AG09309 (cell line): ENCODE measurements around the gene GSC.

ENCODE experiments used
- DNase-seq: peaks from one replicate; pipeline ENCODE4 v3.0.0-alpha.2; 2010; ENCODE audit warnings: low read depth
- H3K4me3 ChIP-seq: 2 replicates; pipeline ENCODE4 v1.5.1; 2011; ENCODE audit warnings: mild to moderate bottlenecking, low read depth, low read length, moderate library complexity; ENCODE audit not compliant: control insufficient read depth
- CTCF ChIP-seq: IDR thresholded peaks from 2 replicates; pipeline ENCODE4 v1.5.1; 2011; ENCODE audit warnings: mild to moderate bottlenecking, low read depth, low read length, inconsistent platforms; ENCODE audit not compliant: insufficient read depth, control insufficient read depth; ENCODE audit errors: missing control alignments

GSC gene

GRCh38 chr14:94767321-94767878, 2.5 kb downstream of the GSC start:
- no peak overlapping the region for H3K4me3 ChIP-seq
- TF ChIP-seq CTCF, result no peak
- DNase-seq, result no peak

- no peak for TF ChIP-seq CTCF
- DNase-seq, result no peak
- no peak overlapping the region for H3K4me3 ChIP-seq
Observed at GRCh38 chr14:94764573-94764972, 5.3 kb downstream of the GSC start.

GRCh38 chr14:94762431-94762830, 7.5 kb downstream of the GSC start:
- no peak for DNase-seq

DNA sequence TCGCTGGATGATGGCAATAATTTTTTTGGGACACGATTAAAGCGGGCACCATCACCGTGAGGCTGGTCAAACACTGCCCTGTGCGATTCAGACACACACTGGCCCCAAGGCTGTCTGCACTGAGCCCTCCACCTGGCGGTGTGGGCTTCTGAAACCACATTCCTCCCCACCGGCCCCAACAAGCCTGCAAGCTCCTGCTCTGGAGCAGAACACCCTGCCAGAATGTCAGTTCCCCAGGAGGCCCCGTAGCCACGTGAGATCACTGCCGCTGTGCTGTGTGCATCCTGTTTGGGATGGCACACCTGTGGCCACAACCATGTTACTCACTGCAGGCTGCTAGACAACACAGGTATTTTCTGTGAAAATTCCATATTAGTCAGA, 7.9 kb downstream of the GSC start:
- no peak for TF ChIP-seq CTCF
- DNase-seq, result no peak

More at GRCh38 chr14:94762431-94762830, 7.5 kb downstream of the GSC start:
- TF ChIP-seq CTCF, result no peak
- H3K4me3 ChIP-seq, result no peak overlapping the region

GRCh38 chr14:94761348-94761996, 8.4 kb downstream of the GSC start:
- H3K4me3 ChIP-seq, result no peak overlapping the region
- TF ChIP-seq CTCF, result no peak
- DNase-seq, result no peak

More for the DNA sequence above, 7.9 kb downstream of the GSC start:
- H3K4me3 ChIP-seq, result no peak overlapping the region

DNA sequence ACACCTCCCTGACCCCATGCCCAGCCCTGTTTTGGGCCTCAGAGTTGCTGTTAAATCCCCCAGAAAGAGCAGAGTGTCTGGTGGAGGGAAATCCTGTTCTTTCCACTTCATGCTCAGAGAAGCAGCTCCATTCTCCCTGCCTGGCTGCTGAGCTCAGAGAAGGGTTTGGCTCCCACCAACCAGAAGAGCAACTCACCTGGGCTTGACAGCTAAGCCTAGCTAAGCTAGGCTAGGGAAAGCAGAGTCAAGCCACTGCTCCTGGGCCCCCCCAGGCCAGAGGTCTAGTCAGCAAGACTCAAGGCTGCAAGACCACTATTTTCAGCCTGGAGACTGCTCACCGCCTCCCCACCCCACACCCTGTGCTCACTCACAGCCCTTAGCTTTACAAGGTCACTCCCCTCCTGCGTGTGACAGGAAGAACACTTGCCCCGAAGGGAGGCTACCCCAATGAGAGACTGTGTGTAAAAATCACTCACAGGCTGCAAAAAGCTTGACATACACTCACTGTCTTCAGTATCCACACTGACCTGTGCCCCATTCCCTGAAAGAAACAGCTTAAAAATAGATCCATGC, 13.5 kb downstream of the GSC start:
- no peak for TF ChIP-seq CTCF
- DNase-seq, result no peak
- no peak overlapping the region for H3K4me3 ChIP-seq
